ENCODE measurements around the gene TBX3.
A peak's percentile ranks its signal among the peaks of the same experiment; 100 is the strongest.

Gene TBX3

DNA sequence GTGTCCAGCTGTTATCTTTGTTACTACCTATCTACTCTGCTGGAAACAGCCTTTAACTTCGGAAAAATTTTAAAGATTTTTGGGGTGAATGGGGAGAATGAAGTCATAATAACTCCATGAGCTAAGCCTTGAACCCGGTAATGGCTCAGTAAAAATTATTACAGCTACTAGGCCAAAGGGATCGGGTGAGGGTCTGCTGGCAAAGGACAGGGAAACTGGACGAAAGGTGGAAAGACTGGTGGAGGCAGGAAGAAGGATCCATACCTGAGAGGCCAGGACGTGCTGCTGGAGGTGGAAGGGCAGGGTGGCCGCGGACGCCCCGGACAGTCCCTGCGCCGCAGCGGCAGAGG is 10.1 kb downstream of the TBX3 start:
- Histone ChIP-seq H2BK12ac (ENCODE audit: low read length) (peak overlapping the region; percentile 59), H3K4me3 (ENCODE audit: low read depth, low read length) (no peak overlapping the region), H4K91ac (ENCODE audit: low read depth, low read length) (peak overlapping the region; percentile 65), H3K23ac (ENCODE audit: low read length) (no peak overlapping the region), H3K9ac (ENCODE audit: low read length) (no peak overlapping the region), H3K9me3 (ENCODE audit: insufficient read depth, low read depth, low read length) (no peaks in the 10 kb centered on the region), H3K4me2 (ENCODE audit: low read length) (peak overlapping the region; percentile 17), H3K79me1 (ENCODE audit: low read length) (peaks cover 49% of the 10 kb centered on the region), H3K14ac (ENCODE audit: low read length) (peak overlapping the region; percentile 80), H3K4ac (ENCODE audit: low read depth, low read length) (peak overlapping the region; percentile 85), H2BK5ac (ENCODE audit: low read depth, low read length, poor library complexity) (peak overlapping the region; percentile 75), H4K8ac (ENCODE audit: low read depth, low read length) (peak overlapping the region; percentile 74), H3K36me3 (ENCODE audit: control insufficient read depth in 1 of 2, insufficient read depth in 2 of 2, low read length in 2 of 2) (peaks cover 46 to 57% of the 10 kb centered on the region in 2 experiments), H3K27me3 (ENCODE audit: insufficient read depth, low read length) (no peaks in the 10 kb centered on the region), H3K79me2 (ENCODE audit: control insufficient read depth, insufficient read depth, low read length, poor library complexity) (peaks cover 37% of the 10 kb centered on the region), H3K27ac (ENCODE audit: low read depth, low read length) (peak overlapping the region; percentile 94), H2AK5ac (ENCODE audit: low read length) (no peak overlapping the region), H3K18ac (ENCODE audit: low read length) (peak overlapping the region; percentile 79), H2AFZ (ENCODE audit: insufficient read depth, low read length, poor library complexity) (peak overlapping the region; percentile 23), H4K12ac (ENCODE audit: low read depth, low read length) (peak overlapping the region; percentile 56), H2BK120ac (ENCODE audit: insufficient read depth, low read length, poor library complexity) (peak overlapping the region; percentile 61), H3K4me1 (ENCODE audit: control insufficient read depth in 1 of 2, insufficient read depth in 2 of 2, low read length in 2 of 2) (peaks cover 39 to 48% of the 10 kb centered on the region in 2 experiments)
- no peak for DNase-seq
- WGBS (ENCODE audit: extremely low coverage, insufficient coverage, insufficient read length): no CpG with 5 or more reads among the region's 12 CpGs

DNA sequence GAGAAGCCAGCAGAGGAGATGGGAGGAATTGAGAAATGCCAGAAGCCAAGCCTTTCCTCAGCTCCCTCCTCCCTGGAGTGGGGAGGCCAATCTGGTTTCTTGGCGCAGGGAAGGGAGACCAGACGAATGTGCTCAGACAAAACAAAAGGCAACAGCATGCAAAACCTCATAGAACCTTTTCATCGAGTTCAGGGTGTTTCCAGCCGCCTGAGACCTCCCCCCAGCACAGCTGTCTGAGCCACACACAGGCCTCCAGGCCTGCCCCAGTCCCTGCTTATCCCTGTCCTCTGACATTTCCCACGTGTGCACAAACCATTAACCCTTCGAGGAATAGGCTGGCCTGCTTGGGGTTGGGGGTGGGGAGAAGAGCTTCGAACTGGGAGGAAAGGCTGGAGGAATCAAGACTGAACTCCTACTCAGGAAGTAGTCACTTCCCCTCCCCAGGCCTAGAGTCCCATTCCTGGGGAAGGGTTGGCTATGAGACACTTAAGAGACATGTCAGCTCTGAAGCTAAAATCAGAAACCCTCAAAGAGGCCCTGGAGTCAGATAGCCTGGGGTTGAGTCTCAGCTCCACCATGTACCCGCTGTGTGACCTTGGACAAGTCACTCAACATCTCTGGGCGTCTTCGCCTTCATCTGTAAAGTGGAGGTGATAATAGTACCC is 10.7 kb downstream of the TBX3 start:
- H3K27ac ChIP-seq (ENCODE audit: low read depth, low read length): peak overlapping the region; percentile 94
- no peak overlapping the region for H3K23ac ChIP-seq (ENCODE audit: low read length)
- no peak overlapping the region for H4K8ac ChIP-seq (ENCODE audit: low read depth, low read length)
- H3K27me3 ChIP-seq (ENCODE audit: insufficient read depth, low read length): no peaks in the 10 kb centered on the region
- peak overlapping the region; percentile 47 for H3K4me2 ChIP-seq (ENCODE audit: low read length)
- H3K14ac ChIP-seq (ENCODE audit: low read length): no peak overlapping the region
- H3K4ac ChIP-seq (ENCODE audit: low read depth, low read length): peak overlapping the region; percentile 57
- no peaks in the 10 kb centered on the region for H3K9me3 ChIP-seq (ENCODE audit: insufficient read depth, low read depth, low read length)
- H4K91ac ChIP-seq (ENCODE audit: low read depth, low read length): peak overlapping the region; percentile 30
- no peak overlapping the region for H2AFZ ChIP-seq (ENCODE audit: insufficient read depth, low read length, poor library complexity)
- H3K79me2 ChIP-seq (ENCODE audit: control insufficient read depth, insufficient read depth, low read length, poor library complexity): peaks cover 32% of the 10 kb centered on the region
- H3K4me3 ChIP-seq (ENCODE audit: low read depth, low read length): no peak overlapping the region
- WGBS (ENCODE audit: extremely low coverage, insufficient coverage, insufficient read length): no CpG with 5 or more reads among the region's 10 CpGs
- H3K36me3 ChIP-seq (ENCODE audit: control insufficient read depth in 1 of 2, insufficient read depth in 2 of 2, low read length in 2 of 2): peaks cover 42 to 51% of the 10 kb centered on the region in 2 experiments
- H3K9ac ChIP-seq (ENCODE audit: low read length): no peak overlapping the region
- H3K4me1 ChIP-seq (ENCODE audit: control insufficient read depth in 1 of 2, insufficient read depth in 2 of 2, low read length in 2 of 2): peaks cover 35 to 44% of the 10 kb centered on the region in 2 experiments
- peak overlapping the region; percentile 74 for H3K18ac ChIP-seq (ENCODE audit: low read length)
- H2AK5ac ChIP-seq (ENCODE audit: low read length): no peak overlapping the region
- H2BK5ac ChIP-seq (ENCODE audit: low read depth, low read length, poor library complexity): peak overlapping the region; percentile 86
- no peak for DNase-seq
- peaks cover 50% of the 10 kb centered on the region for H3K79me1 ChIP-seq (ENCODE audit: low read length)
- H4K12ac ChIP-seq (ENCODE audit: low read depth, low read length): peak overlapping the region; percentile 8
- peak overlapping the region; percentile 6 for H2BK12ac ChIP-seq (ENCODE audit: low read length)
- peak overlapping the region; percentile 47 for H2BK120ac ChIP-seq (ENCODE audit: insufficient read depth, low read length, poor library complexity)

DNA sequence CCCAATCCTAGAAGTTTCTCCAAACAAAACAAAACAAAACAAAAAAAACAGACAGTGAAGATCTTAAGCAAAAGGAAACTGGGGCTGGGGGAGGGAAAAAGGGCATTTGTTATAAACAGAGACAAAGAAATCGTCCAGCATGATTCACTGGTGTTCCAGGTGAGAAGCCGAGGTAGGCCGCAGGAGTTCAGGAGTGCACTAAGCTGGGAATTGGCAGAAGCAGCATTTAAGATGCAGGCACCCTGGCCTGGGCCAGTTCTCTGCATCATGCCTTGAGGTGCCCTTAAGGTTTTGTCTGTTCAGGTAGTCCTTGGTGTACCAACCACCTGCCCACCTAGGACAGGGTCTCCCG is 11.2 kb downstream of the TBX3 start:
- Histone ChIP-seq H2AK5ac (ENCODE audit: low read length) (no peak overlapping the region), H3K18ac (ENCODE audit: low read length) (peak overlapping the region; percentile 74), H3K36me3 (ENCODE audit: control insufficient read depth in 1 of 2, insufficient read depth in 2 of 2, low read length in 2 of 2) (peaks cover 42 to 51% of the 10 kb centered on the region in 2 experiments), H3K79me2 (ENCODE audit: control insufficient read depth, insufficient read depth, low read length, poor library complexity) (peaks cover 32% of the 10 kb centered on the region), H3K79me1 (ENCODE audit: low read length) (peaks cover 53% of the 10 kb centered on the region), H4K12ac (ENCODE audit: low read depth, low read length) (peak overlapping the region; percentile 8), H4K8ac (ENCODE audit: low read depth, low read length) (peak overlapping the region; percentile 57), H3K9me3 (ENCODE audit: insufficient read depth, low read depth, low read length) (no peaks in the 10 kb centered on the region), H3K27me3 (ENCODE audit: insufficient read depth, low read length) (no peaks in the 10 kb centered on the region), H2BK12ac (ENCODE audit: low read length) (peak overlapping the region; percentile 6), H4K91ac (ENCODE audit: low read depth, low read length) (peak overlapping the region; percentile 30), H3K4ac (ENCODE audit: low read depth, low read length) (peak overlapping the region; percentile 57), H2AFZ (ENCODE audit: insufficient read depth, low read length, poor library complexity) (no peak overlapping the region), H3K9ac (ENCODE audit: low read length) (no peak overlapping the region), H2BK5ac (ENCODE audit: low read depth, low read length, poor library complexity) (peak overlapping the region; percentile 86), H3K23ac (ENCODE audit: low read length) (no peak overlapping the region), H2BK120ac (ENCODE audit: insufficient read depth, low read length, poor library complexity) (peak overlapping the region; percentile 47), H3K4me1 (ENCODE audit: control insufficient read depth in 1 of 2, insufficient read depth in 2 of 2, low read length in 2 of 2) (peaks cover 35 to 45% of the 10 kb centered on the region in 2 experiments), H3K27ac (ENCODE audit: low read depth, low read length) (peak overlapping the region; percentile 94), H3K4me2 (ENCODE audit: low read length) (peak overlapping the region; percentile 47), H3K14ac (ENCODE audit: low read length) (peak overlapping the region; percentile 49), H3K4me3 (ENCODE audit: low read depth, low read length) (no peak overlapping the region)
- WGBS (ENCODE audit: extremely low coverage, insufficient coverage, insufficient read length): no CpG with 5 or more reads among the region's 4 CpGs
- no peak for DNase-seq

DNA sequence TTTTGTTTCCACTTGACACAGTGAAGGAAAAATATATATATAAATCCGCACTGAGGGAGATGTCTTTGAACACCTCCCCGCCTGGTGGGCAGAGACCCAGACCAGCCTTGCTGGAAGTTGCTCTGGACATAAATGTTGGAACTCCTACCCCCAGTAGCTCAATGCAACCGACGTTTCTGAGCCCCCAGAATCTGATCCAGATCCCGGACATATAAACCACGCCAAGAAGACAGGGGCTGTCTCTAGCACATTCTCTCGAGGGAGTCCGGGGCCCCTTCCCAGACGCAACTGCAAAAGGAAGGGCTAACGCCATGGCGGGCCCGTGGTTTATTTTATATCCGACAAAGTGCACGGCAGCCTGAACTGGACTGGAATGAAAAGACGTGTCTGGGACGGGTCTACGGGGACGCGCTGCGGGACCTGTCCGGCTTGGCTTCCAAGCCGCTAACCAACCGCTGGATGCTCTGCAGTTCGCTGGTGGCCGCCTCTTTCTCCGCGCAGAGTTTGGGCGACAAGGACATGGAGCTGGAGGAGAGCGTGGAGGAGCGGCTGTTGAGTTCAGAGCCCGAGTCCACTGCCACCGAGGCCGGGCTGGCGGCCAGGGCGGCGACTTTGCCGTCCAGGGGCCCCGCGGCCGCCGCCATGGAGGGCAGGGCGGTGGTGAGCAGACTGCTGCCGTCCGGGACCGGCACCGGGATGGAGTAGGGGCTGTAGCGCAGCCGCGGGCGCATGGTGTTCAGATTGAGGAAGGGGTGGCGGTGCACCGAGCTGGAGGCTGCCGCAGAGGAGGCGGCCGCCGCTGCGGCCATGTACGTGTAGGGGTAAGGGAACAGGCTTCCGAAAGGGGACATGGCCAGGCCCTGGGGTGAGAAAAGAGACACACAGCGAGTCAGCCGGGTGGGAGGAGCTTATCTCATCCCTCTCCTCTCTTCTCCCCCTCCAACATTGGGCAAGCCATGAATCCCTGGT is 12.2 kb downstream of the TBX3 start:
- peak overlapping the region; percentile 28 for H3K4me3 ChIP-seq (ENCODE audit: low read depth, low read length)
- peak overlapping the region; percentile 50 for H3K9ac ChIP-seq (ENCODE audit: low read length)
- peak overlapping the region; percentile 88 for H3K18ac ChIP-seq (ENCODE audit: low read length)
- H4K8ac ChIP-seq (ENCODE audit: low read depth, low read length): peak overlapping the region; percentile 70
- H2BK5ac ChIP-seq (ENCODE audit: low read depth, low read length, poor library complexity): peak overlapping the region; percentile 81
- H4K12ac ChIP-seq (ENCODE audit: low read depth, low read length): peak overlapping the region; percentile 58
- H3K27me3 ChIP-seq (ENCODE audit: insufficient read depth, low read length): no peaks in the 10 kb centered on the region
- peak overlapping the region; percentile 94 for H3K27ac ChIP-seq (ENCODE audit: low read depth, low read length)
- H4K91ac ChIP-seq (ENCODE audit: low read depth, low read length): peak overlapping the region; percentile 91
- peak overlapping the region; percentile 71 for H3K4ac ChIP-seq (ENCODE audit: low read depth, low read length)
- peak overlapping the region; percentile 66 for H2AFZ ChIP-seq (ENCODE audit: insufficient read depth, low read length, poor library complexity)
- H3K36me3 ChIP-seq (ENCODE audit: control insufficient read depth in 1 of 2, insufficient read depth in 2 of 2, low read length in 2 of 2): peaks cover 42 to 47% of the 10 kb centered on the region in 2 experiments
- H3K79me2 ChIP-seq (ENCODE audit: control insufficient read depth, insufficient read depth, low read length, poor library complexity): peaks cover 35% of the 10 kb centered on the region
- H3K9me3 ChIP-seq (ENCODE audit: insufficient read depth, low read depth, low read length): no peaks in the 10 kb centered on the region
- no peak overlapping the region for H3K23ac ChIP-seq (ENCODE audit: low read length)
- peaks cover 43 to 53% of the 10 kb centered on the region in 2 experiments for H3K4me1 ChIP-seq (ENCODE audit: control insufficient read depth in 1 of 2, insufficient read depth in 2 of 2, low read length in 2 of 2)
- H2AK5ac ChIP-seq (ENCODE audit: low read length): peak overlapping the region; percentile 61
- no CpG with 5 or more reads among the region's 61 CpGs for WGBS (ENCODE audit: extremely low coverage, insufficient coverage, insufficient read length)
- peaks cover 64% of the 10 kb centered on the region for H3K79me1 ChIP-seq (ENCODE audit: low read length)
- H2BK12ac ChIP-seq (ENCODE audit: low read length): peak overlapping the region; percentile 29
- peak overlapping the region; percentile 83 for H3K14ac ChIP-seq (ENCODE audit: low read length)
- no peak for DNase-seq
- peak overlapping the region; percentile 89 for H2BK120ac ChIP-seq (ENCODE audit: insufficient read depth, low read length, poor library complexity)
- peak overlapping the region; percentile 52 for H3K4me2 ChIP-seq (ENCODE audit: low read length)
